Hepatocyte (in vitro differentiated cells): ENCODE measurements around the gene ABHD8.

Experiments used
- EZH2 ChIP-seq: fragments of 200-600 bp; sonication (generic); IDR thresholded peaks from 2 replicates; pipeline ENCODE4 v1.6.1; 2016; ENCODE audit warnings: antibody characterized with exemption, mild to moderate bottlenecking, borderline replicate concordance
- TF ChIP-seq, protein P1 (sequence below): fragments of 200-600 bp; sonication (generic); IDR thresholded peaks from 2 replicates; pipeline ENCODE4 v1.5.1; 2016; ENCODE audit warnings: antibody characterized with exemption, mild to moderate bottlenecking; ENCODE audit not compliant: poor library complexity

- TF ChIP-seq, protein P1, sequence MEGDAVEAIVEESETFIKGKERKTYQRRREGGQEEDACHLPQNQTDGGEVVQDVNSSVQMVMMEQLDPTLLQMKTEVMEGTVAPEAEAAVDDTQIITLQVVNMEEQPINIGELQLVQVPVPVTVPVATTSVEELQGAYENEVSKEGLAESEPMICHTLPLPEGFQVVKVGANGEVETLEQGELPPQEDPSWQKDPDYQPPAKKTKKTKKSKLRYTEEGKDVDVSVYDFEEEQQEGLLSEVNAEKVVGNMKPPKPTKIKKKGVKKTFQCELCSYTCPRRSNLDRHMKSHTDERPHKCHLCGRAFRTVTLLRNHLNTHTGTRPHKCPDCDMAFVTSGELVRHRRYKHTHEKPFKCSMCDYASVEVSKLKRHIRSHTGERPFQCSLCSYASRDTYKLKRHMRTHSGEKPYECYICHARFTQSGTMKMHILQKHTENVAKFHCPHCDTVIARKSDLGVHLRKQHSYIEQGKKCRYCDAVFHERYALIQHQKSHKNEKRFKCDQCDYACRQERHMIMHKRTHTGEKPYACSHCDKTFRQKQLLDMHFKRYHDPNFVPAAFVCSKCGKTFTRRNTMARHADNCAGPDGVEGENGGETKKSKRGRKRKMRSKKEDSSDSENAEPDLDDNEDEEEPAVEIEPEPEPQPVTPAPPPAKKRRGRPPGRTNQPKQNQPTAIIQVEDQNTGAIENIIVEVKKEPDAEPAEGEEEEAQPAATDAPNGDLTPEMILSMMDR, result no peak
- no peak for TF ChIP-seq EZH2
Observed at GRCh38 chr19:17279436-17279835, 23.8 kb downstream of the ABHD8 start.
